GM21423 (cell line): ENCODE data around the gene SMTNL2.

ENCODE experiments used
- ATAC-seq: cut with Tn5 transposase; IDR thresholded peaks from one replicate; pipeline ENCODE4 v1.9.1; 2021; ENCODE audit warnings: mild to moderate bottlenecking, moderate library complexity; ENCODE audit not compliant: unreplicated experiment

The SMTNL2 gene

GRCh38 chr17:4544951-4545216 is 39.4 kb upstream of the SMTNL2 start:
- ATAC-seq = no peak

- ATAC-seq = no peak
Measured at GRCh38 chr17:4545217-4545951, 38.9 kb upstream of the SMTNL2 start.

GRCh38 chr17:4547118-4547906 is 37.0 kb upstream of the SMTNL2 start:
- ATAC-seq = no peak

GRCh38 chr17:4548061-4548461 is 36.3 kb upstream of the SMTNL2 start:
- ATAC-seq = no peak

GRCh38 chr17:4548721-4549531 is 35.4 kb upstream of the SMTNL2 start:
- ATAC-seq = no peak

- no peak for ATAC-seq
Measured at GRCh38 chr17:4549781-4550533, 34.4 kb upstream of the SMTNL2 start.

- no peak for ATAC-seq
Measured at GRCh38 chr17:4550534-4551039, 33.7 kb upstream of the SMTNL2 start.

GRCh38 chr17:4551141-4551540 is 33.2 kb upstream of the SMTNL2 start:
- no peak for ATAC-seq

GRCh38 chr17:4551796-4552525 is 32.4 kb upstream of the SMTNL2 start:
- ATAC-seq = no peak

GRCh38 chr17:4553669-4554068 is 30.7 kb upstream of the SMTNL2 start:
- no peak for ATAC-seq

- peak; percentile 10 for ATAC-seq
Measured at GRCh38 chr17:4554441-4554996, 29.8 kb upstream of the SMTNL2 start.

GRCh38 chr17:4554997-4555799 is 29.1 kb upstream of the SMTNL2 start, which contains the start of gene MYBBP1A:
MYBBP1A (minus strand) TSS chr17:4555384; CDS start chr17:4555324, 60 bp downstream.
- peak; percentile 83 for ATAC-seq

GRCh38 chr17:4555873-4556759 is 28.2 kb upstream of the SMTNL2 start:
- ATAC-seq = no peak

GRCh38 chr17:4556996-4557395 is 27.3 kb upstream of the SMTNL2 start:
- no peak for ATAC-seq

GRCh38 chr17:4557626-4558346 is 26.5 kb upstream of the SMTNL2 start:
- ATAC-seq = no peak

- no peak for ATAC-seq
Measured at GRCh38 chr17:4558347-4558971, 25.9 kb upstream of the SMTNL2 start.
